GM18505 (cell line): ENCODE results near the gene SCN8A.

Source experiments
- ATAC-seq: cut with Tn5 transposase; IDR thresholded peaks from one replicate; pipeline ENCODE4 v1.9.1; 2021; ENCODE audit not compliant: unreplicated experiment
- POLR2A ChIP-seq: IDR thresholded peaks from 4 replicates; pipeline ENCODE4 v1.6.1; 2011; ENCODE audit warnings: borderline replicate concordance; ENCODE audit not compliant: insufficient read depth, insufficient read length; ENCODE audit errors: extremely low read depth

SCN8A gene

GRCh38 chr12:51813931-51814310, 222.9 kb downstream of the SCN8A start:
- no peak for ATAC-seq
- TF ChIP-seq POLR2A, result no peak

GRCh38 chr12:51814311-51815088, 223.5 kb downstream of the SCN8A start:
- no peak for ATAC-seq
- TF ChIP-seq POLR2A, result no peak

- no peak for TF ChIP-seq POLR2A
- no peak for ATAC-seq
Observed at GRCh38 chr12:51815571-51815970, 224.5 kb downstream of the SCN8A start.

GRCh38 chr12:51817027-51817953, 226.3 kb downstream of the SCN8A start:
- TF ChIP-seq POLR2A, result no peak
- no peak for ATAC-seq

GRCh38 chr12:51818086-51818485, 227.1 kb downstream of the SCN8A start:
- no peak for TF ChIP-seq POLR2A
- no peak for ATAC-seq

GRCh38 chr12:51818566-51819300, 227.7 kb downstream of the SCN8A start:
- TF ChIP-seq POLR2A, result no peak
- ATAC-seq, result no peak

GRCh38 chr12:51819736-51820525, 228.9 kb downstream of the SCN8A start:
- no peak for TF ChIP-seq POLR2A
- no peak for ATAC-seq

- TF ChIP-seq POLR2A, result no peak
Observed at GRCh38 chr12:51820526-51821439, 229.8 kb downstream of the SCN8A start.

GRCh38 chr12:51821440-51822260, 230.6 kb downstream of the SCN8A start:
- no peak for ATAC-seq
- no peak for TF ChIP-seq POLR2A

More at GRCh38 chr12:51820526-51821439, 229.8 kb downstream of the SCN8A start:
- ATAC-seq, result no peak

- TF ChIP-seq POLR2A, result no peak
- ATAC-seq, result no peak
Observed at GRCh38 chr12:51822261-51822616, 231.2 kb downstream of the SCN8A start.

GRCh38 chr12:51822956-51823355, 231.9 kb downstream of the SCN8A start:
- no peak for ATAC-seq
- no peak for TF ChIP-seq POLR2A

GRCh38 chr12:51823875-51824565, 233.0 kb downstream of the SCN8A start:
- no peak for TF ChIP-seq POLR2A
- ATAC-seq, result no peak
